Skeletal muscle satellite cell (primary cell): ENCODE measurements around the gene BTN2A1.

ENCODE experiments used
- H3K27me3 ChIP-seq: 2 replicates; pipeline ENCODE4 v1.7.0; 2013; ENCODE audit warnings: low read length; ENCODE audit not compliant: control insufficient read depth, insufficient read depth
- H3K36me3 ChIP-seq: 2 replicates; pipeline ENCODE4 v1.7.0; 2013; ENCODE audit warnings: mild to moderate bottlenecking, control low read depth, low read length; ENCODE audit not compliant: insufficient read depth
- H3K4me1 ChIP-seq: 2 replicates; pipeline ENCODE4 v1.7.0; 2013; ENCODE audit warnings: low read length; ENCODE audit not compliant: control insufficient read depth, insufficient read depth
- H3K4me2 ChIP-seq: 2 replicates; pipeline ENCODE4 v1.7.0; 2013; ENCODE audit warnings: mild to moderate bottlenecking, low read length
- H3K4me3 ChIP-seq: 2 replicates; pipeline ENCODE4 v1.7.0; 2013; ENCODE audit warnings: low read length
- H3K9ac ChIP-seq: 2 replicates; pipeline ENCODE4 v1.7.0; 2013; ENCODE audit warnings: mild to moderate bottlenecking, low read depth, low read length, moderate library complexity
- H3K9me3 ChIP-seq: replicated peaks from 2 replicates; pipeline ENCODE4 v1.7.0; 2013; ENCODE audit warnings: mild to moderate bottlenecking, control low read depth, low read length

The BTN2A1 gene

GRCh38 chr6:26486358-26486757 lies 28.6 kb downstream of the BTN2A1 start:
- Histone ChIP-seq H3K9me3 (no peaks in the 10 kb centered on the region), H3K9ac (no peak overlapping the region), H3K4me2 (no peak overlapping the region), H3K27me3 (peaks cover 7% of the 10 kb centered on the region), H3K4me1 (no peaks in the 10 kb centered on the region), H3K4me3 (no peak overlapping the region), H3K36me3 (no peaks in the 10 kb centered on the region)

GRCh38 chr6:26487466-26487865 lies 29.7 kb downstream of the BTN2A1 start:
- Histone ChIP-seq H3K4me1 (no peaks in the 10 kb centered on the region), H3K9ac (no peak overlapping the region), H3K9me3 (no peaks in the 10 kb centered on the region), H3K4me2 (no peak overlapping the region), H3K36me3 (no peaks in the 10 kb centered on the region), H3K4me3 (no peak overlapping the region), H3K27me3 (peaks cover 15% of the 10 kb centered on the region)

GRCh38 chr6:26489996-26490964 lies 32.5 kb downstream of the BTN2A1 start:
- no peak overlapping the region for H3K4me3 ChIP-seq
- H3K36me3 ChIP-seq: no peaks in the 10 kb centered on the region
- H3K9ac ChIP-seq: no peak overlapping the region
- H3K9me3 ChIP-seq: no peaks in the 10 kb centered on the region
- no peaks in the 10 kb centered on the region for H3K4me1 ChIP-seq
- H3K27me3 ChIP-seq: peaks cover 38% of the 10 kb centered on the region
- no peak overlapping the region for H3K4me2 ChIP-seq

GRCh38 chr6:26491604-26492003 lies 33.8 kb downstream of the BTN2A1 start:
- H3K4me3 ChIP-seq: no peak overlapping the region
- H3K4me2 ChIP-seq: no peak overlapping the region
- H3K9ac ChIP-seq: no peak overlapping the region
- H3K9me3 ChIP-seq: no peaks in the 10 kb centered on the region
- H3K27me3 ChIP-seq: peaks cover 43% of the 10 kb centered on the region
- H3K4me1 ChIP-seq: no peaks in the 10 kb centered on the region
- no peaks in the 10 kb centered on the region for H3K36me3 ChIP-seq

- Histone ChIP-seq H3K27me3 (peaks cover 44% of the 10 kb centered on the region), H3K4me2 (no peak overlapping the region), H3K9ac (no peak overlapping the region), H3K9me3 (no peaks in the 10 kb centered on the region), H3K4me1 (no peaks in the 10 kb centered on the region), H3K4me3 (no peak overlapping the region), H3K36me3 (no peaks in the 10 kb centered on the region)
These were observed 35.5 kb downstream of the BTN2A1 start for GRCh38 chr6:26493258-26493657.

GRCh38 chr6:26494117-26494516 lies 36.4 kb downstream of the BTN2A1 start:
- peaks cover 44% of the 10 kb centered on the region for H3K27me3 ChIP-seq

GRCh38 chr6:26495281-26495680 lies 37.5 kb downstream of the BTN2A1 start:
- H3K9me3 ChIP-seq: no peaks in the 10 kb centered on the region
- no peaks in the 10 kb centered on the region for H3K4me1 ChIP-seq
- H3K4me3 ChIP-seq: no peak overlapping the region
- H3K9ac ChIP-seq: no peak overlapping the region
- H3K36me3 ChIP-seq: no peaks in the 10 kb centered on the region
- H3K27me3 ChIP-seq: peaks cover 46% of the 10 kb centered on the region
- H3K4me2 ChIP-seq: no peak overlapping the region

More at GRCh38 chr6:26494117-26494516, 36.4 kb downstream of the BTN2A1 start:
- Histone ChIP-seq H3K4me3 (no peak overlapping the region), H3K9me3 (no peaks in the 10 kb centered on the region), H3K4me2 (no peak overlapping the region), H3K36me3 (no peaks in the 10 kb centered on the region), H3K4me1 (no peaks in the 10 kb centered on the region), H3K9ac (no peak overlapping the region)

- Histone ChIP-seq H3K4me2 (no peak overlapping the region), H3K4me3 (no peak overlapping the region), H3K9me3 (no peaks in the 10 kb centered on the region), H3K36me3 (no peaks in the 10 kb centered on the region), H3K4me1 (peaks cover 6% of the 10 kb centered on the region), H3K27me3 (peaks cover 61% of the 10 kb centered on the region), H3K9ac (no peak overlapping the region)
These were observed 39.9 kb downstream of the BTN2A1 start for GRCh38 chr6:26497610-26498009.

GRCh38 chr6:26500102-26500501 lies 42.3 kb downstream of the BTN2A1 start, which contains the start of gene BTN1A1:
Gene BTN1A1, plus strand, starts transcription at chr6:26500303. Its CDS starts 984 bp downstream, at chr6:26501287.
- no peak within 1 kb of the TSS for H3K4me3 ChIP-seq
- peak within 1 kb of the TSS; percentile 83 for H3K4me2 ChIP-seq
- peaks cover 6% of the 10 kb centered on the region for H3K4me1 ChIP-seq
- H3K36me3 ChIP-seq: no peaks in the 10 kb centered on the region
- no peaks in the 10 kb centered on the region for H3K9me3 ChIP-seq
- no peak within 1 kb of the TSS for H3K9ac ChIP-seq
- peaks cover 59% of the 10 kb centered on the region for H3K27me3 ChIP-seq

- no peaks in the 10 kb centered on the region for H3K36me3 ChIP-seq
- H3K27me3 ChIP-seq: peaks cover 61% of the 10 kb centered on the region
- H3K4me2 ChIP-seq: peak overlapping the region; percentile 83
- peak overlapping the region; percentile 66 for H3K4me3 ChIP-seq
- H3K9ac ChIP-seq: no peak overlapping the region
- H3K9me3 ChIP-seq: no peaks in the 10 kb centered on the region
- H3K4me1 ChIP-seq: peaks cover 6% of the 10 kb centered on the region
These were observed 43.8 kb downstream of the BTN2A1 start for GRCh38 chr6:26501482-26501986.

- H3K4me2 ChIP-seq: no peak overlapping the region
- H3K36me3 ChIP-seq: no peaks in the 10 kb centered on the region
- H3K4me1 ChIP-seq: peaks cover 6% of the 10 kb centered on the region
- no peak overlapping the region for H3K9ac ChIP-seq
- H3K9me3 ChIP-seq: no peaks in the 10 kb centered on the region
- H3K4me3 ChIP-seq: no peak overlapping the region
- peaks cover 59% of the 10 kb centered on the region for H3K27me3 ChIP-seq
These were observed 44.4 kb downstream of the BTN2A1 start for GRCh38 chr6:26502165-26502564.
